GM12874 (cell line): ENCODE data around the gene TTC23.

Experiments
- TF ChIP-seq, protein P1 (sequence below): IDR thresholded peaks from 2 replicates; pipeline ENCODE4 v1.5.1; 2011; ENCODE audit warnings: low read depth, mild to moderate bottlenecking, control low read depth, low read length, moderate library complexity; ENCODE audit not compliant: insufficient read depth

The TTC23 gene

DNA sequence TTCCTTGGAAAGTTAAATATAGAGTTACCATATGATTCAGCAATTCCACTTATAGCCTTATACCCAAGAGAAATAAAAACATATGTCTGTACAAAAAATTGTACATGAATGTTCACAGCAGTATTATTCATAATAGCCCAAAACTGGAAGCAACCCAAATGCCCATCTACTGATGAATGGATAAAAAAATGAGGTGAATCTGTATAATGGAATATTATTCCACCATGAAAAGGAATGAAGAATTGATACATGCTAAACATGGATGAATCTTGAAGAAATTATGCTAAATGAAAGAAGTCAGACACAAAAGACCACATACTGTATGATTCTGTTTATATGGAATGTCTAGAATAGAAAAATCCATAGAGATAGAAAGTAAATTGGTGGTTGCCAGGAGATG is 61.4 kb downstream of the TTC23 start:
- TF ChIP-seq, protein P1, sequence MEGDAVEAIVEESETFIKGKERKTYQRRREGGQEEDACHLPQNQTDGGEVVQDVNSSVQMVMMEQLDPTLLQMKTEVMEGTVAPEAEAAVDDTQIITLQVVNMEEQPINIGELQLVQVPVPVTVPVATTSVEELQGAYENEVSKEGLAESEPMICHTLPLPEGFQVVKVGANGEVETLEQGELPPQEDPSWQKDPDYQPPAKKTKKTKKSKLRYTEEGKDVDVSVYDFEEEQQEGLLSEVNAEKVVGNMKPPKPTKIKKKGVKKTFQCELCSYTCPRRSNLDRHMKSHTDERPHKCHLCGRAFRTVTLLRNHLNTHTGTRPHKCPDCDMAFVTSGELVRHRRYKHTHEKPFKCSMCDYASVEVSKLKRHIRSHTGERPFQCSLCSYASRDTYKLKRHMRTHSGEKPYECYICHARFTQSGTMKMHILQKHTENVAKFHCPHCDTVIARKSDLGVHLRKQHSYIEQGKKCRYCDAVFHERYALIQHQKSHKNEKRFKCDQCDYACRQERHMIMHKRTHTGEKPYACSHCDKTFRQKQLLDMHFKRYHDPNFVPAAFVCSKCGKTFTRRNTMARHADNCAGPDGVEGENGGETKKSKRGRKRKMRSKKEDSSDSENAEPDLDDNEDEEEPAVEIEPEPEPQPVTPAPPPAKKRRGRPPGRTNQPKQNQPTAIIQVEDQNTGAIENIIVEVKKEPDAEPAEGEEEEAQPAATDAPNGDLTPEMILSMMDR = no peak

DNA sequence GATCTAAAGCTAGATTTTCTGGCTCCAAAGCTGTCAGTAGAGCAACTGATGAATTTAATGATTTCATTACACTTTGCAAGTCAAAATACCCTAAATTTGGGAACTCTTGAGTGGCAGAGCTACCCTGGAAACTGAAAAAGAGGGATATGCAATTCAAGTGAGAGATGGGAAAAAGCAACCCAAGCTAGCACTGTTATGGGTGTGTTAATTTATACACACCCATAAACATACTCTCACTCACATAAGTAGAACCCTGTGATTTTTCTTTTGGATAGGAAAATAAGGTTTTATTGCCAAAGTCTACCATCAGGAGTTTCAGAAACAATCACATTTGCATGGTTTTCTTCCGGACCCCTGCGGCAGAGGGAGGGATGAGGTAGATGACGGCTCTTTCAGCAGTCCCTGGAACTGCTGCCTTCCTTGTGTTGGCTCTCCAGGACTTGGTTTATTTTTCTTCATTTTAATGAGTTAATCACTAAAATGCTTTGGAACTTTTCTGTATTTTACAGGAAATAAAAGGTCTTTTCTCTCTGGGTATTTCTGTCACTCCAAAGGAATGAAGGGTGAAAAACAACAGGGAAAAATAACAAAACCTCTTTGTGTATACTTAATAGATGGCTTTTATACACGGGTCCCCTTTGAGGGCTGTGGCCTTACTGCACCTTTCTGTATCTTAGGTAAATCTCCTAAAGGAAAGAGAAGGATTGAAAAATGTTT is 63.8 kb downstream of the TTC23 start:
- TF ChIP-seq, protein P1 = no peak

DNA sequence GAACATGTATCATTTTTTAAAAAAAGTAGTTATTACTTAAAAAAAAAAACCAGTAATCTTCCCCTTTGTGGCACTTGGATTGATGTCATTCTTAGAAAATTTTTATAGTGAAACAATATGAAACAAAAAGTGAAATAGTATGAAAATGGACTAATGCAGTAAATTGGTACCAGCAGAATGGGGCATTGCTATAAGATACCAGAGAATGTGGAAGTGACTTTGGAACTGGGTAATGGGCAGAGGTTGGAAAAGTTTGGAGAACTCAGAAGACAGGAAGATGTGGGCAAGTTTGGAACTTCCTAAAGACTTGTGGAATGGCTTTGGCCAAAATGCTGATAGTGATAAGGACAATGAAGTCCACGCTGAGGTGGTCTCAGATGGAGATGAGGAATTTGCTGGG is 66.6 kb downstream of the TTC23 start:
- TF ChIP-seq, protein P1 = no peak

DNA sequence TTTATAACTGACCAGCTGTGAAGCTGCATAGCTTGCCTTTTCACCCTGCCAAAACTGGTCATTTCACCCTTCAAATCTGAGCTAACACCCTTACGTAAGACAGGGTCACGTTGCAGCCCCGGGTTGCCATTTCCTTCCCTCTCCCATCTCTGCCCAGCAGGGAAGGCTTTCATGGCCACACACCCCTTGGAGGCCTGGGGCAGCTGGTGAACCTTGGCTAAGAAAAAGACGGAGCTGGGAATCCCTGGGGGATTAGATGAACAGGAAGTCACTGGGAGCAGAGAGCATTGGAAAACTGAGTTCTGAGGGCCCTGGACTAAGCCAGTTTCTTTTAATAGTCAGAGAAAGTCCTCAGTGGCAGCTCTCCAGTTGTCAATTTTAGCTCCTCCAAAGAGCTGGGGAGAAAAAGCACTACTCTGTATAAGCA is 67.8 kb downstream of the TTC23 start:
- TF ChIP-seq, protein P1 = no peak

DNA sequence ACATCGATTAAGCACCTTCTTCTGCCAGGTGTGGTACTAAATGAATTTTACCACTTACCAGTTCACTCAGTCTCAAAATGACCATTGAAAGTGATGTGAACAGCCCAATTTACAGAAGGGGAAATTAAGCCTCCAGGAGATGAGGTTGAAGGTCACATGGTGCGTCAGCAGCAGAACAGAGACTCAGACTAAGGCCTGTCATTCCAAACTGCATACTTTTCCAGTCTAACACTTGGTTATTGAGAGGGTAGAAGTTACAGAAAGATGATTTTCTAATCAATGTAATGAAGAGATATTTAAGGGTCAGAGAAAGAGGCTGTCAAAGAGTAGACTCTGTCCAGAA is 68.4 kb downstream of the TTC23 start:
- TF ChIP-seq, protein P1 = no peak

DNA sequence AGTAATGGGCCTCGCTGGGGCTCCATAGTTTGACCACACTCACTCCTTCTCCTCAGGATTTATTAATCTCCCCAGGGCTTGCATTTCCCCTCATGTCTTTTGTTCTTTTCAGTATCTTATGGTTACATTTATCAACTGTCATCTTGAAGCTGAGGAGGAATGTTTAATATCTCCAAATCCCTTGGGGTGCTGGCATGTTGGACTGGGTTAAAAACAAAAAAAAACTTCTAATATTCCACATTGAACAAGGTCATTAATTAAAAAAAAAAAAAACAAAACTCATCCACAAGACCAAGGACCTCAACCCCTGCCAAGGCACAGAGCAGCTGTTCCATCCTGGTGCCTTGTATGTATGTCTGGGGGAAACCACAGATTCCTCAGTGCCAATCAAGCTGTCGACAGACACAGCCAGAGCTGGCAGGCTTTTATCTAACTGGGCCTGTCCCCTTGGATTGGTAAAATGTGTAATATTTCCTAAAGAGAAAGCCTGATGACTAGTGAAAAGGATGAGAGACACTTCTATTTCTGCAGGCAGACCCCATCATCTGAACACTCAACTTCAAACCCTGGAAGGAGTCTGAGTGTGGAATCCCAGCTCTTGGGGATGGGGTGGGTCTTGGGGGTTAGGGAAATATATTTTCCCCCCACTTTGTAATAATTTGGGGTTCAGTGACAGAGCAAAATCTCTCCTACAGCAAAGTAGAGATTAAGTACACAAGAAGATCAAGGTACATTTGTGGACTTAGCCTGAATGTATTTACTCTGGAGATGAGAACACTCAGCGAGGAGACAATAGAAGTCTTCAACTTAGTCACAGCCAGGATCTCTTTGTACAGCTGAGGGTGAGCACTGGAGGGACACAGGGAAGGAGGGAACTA is 69.1 kb downstream of the TTC23 start:
- TF ChIP-seq, protein P1 = no peak

DNA sequence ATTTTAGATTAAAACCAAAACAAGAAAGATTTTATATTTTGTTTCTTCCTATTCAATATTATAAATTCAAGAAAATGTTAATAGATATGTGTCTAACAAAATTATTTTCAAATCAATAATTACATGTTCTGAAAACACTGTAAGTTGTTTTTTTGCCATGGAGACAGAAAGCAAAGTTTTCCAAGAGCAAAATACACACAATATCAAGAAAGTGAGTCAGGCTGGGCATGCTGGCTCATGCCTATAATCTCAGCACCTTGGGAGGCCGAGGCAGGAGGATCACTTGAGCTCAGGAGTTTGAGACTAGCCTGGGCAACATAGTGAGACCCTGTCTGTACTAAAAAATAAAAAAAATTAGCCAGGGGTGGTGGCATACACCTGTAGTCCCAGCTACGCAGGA is 71.7 kb downstream of the TTC23 start:
- TF ChIP-seq, protein P1 = no peak
